ENCODE results near the gene GALNT7.
A peak's percentile ranks its signal among the peaks of the same experiment; 100 is the strongest.

The GALNT7 gene

GRCh38 chr4:173237762-173238161 lies 69.2 kb downstream of the GALNT7 start:
- no peak for DNase-seq (ENCODE audit: low spot score)

GRCh38 chr4:173240696-173241095 lies 72.1 kb downstream of the GALNT7 start:
- DNase-seq (ENCODE audit: low spot score), result no peak

GRCh38 chr4:173242466-173243250 lies 74.0 kb downstream of the GALNT7 start:
- no peak for DNase-seq (ENCODE audit: low spot score)

DNA sequence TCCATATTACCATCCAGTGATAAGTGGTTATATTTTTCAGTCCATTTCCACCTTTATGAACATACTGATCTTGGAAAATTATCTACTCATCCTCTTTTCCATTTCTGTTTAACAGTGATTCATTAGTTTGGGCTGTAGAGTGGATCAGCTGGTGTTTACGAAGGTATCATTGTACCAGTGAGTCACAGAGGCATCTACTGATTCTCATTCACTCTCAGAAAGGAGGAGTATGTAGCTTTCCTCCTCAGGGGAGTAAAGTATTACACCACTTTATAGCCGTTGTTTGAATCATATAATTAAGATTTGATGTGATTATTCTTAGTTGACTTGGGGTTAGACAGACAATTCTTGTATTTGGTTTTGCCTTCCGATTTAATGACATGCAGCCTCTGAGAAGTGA lies 74.7 kb downstream of the GALNT7 start:
- peak; percentile 44 for DNase-seq (ENCODE audit: low spot score)

DNA sequence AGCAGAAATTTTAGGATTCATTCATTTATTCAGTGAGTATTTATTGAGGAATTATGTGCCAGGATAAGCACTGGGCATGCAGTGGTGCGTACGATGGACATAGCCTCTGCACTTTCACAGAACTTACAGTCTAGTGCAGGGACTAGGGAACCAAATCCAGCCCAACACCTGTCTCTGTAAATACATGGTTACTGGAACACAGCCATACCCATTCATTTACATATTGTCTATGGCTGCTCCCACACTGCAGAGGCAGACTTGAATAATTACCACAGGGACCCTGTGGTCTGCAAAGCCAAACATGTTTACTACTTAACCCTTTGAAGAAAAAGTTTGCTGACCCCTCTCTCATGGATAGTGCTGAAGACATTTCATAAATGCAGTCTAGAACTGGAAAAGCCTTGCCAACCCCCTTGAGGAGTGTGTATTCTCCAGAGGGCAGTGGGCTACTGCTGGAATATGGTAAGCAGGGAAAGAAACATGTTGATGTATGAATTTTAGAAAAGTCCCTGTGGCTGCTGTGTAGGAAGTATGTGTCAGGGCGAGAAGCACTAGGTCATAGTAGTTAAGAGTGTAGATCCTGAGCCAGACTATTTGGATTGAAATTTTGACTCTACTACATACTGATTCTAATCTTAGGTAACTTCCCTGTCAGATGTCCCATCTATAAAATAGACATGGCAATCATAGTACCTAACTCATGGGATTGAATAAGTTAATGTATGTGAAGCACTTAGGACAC lies 75.5 kb downstream of the GALNT7 start:
- no peak for DNase-seq (ENCODE audit: low spot score)

GRCh38 chr4:173245952-173246351 lies 77.3 kb downstream of the GALNT7 start:
- DNase-seq (ENCODE audit: low spot score), result no peak

- DNase-seq (ENCODE audit: low spot score), result no peak
Measured at GRCh38 chr4:173246719-173247118, 78.1 kb downstream of the GALNT7 start.

- no peak for DNase-seq (ENCODE audit: low spot score)
Measured at GRCh38 chr4:173247321-173247720, 78.7 kb downstream of the GALNT7 start.

- DNase-seq (ENCODE audit: low spot score), result no peak
Measured at GRCh38 chr4:173248690-173249089, 80.1 kb downstream of the GALNT7 start.

DNA sequence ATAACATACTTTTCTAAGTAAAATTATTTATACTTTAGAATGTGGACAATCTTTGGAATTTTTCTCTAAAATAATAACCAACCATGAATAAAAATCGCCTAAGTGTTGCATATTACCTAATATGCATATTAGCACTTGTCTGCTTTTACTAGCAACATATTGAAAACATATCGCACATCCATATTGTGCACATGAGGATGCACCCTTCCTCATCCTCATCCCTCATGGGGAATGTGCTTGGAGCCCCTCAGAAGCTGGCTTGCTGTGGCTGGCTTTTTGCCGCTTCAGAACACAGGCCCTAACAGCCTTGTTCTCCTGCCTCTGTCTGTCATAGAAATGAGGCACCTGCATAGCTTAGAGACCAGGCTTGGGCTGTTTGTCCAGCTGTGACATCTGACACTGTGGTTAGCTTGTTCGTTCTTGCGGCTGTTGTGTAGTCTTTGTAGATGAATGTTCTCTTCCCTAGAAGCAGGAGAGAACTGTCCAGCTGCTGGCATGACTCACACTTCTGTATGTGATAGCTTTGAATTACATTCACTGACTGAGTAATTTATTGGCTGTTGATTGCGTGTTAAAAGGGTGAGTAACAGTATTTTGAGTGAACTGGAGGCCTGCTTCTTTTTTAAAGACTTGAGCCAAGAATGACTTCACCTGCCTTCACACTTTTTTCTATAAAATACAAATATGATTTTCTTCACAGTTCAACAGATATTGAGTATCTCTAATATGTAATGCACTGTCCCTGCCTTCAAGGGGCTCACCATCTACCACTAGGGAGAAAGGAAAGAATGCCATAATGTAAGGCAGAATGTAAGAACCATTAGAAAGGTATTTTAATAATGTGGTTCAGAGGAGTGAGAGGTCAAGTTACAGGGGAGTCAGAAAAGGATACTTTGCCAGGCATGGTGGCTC lies 83.7 kb downstream of the GALNT7 start:
- DNase-seq (ENCODE audit: low spot score), result peak; percentile 80

- no peak for DNase-seq (ENCODE audit: low spot score)
Measured at GRCh38 chr4:173253561-173253960, 85.0 kb downstream of the GALNT7 start.

DNA sequence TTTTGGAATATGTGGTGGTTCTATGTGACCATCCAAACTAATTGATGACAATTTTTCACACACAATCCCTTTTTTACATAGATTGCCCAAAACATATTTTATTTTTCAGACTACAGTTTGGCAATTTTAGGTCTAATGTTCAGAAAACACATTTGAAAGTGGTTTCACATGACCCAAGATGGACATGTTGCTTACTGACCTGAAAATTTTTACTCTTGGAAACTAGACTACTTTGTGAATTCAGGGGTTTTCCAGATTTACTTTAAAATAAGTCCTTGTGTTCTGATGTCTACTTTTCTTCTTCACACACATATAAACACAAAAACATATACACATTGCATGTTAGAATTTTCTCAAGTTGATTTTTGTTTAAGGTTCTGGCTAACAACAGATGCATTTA lies 86.0 kb downstream of the GALNT7 start:
- DNase-seq (ENCODE audit: low spot score), result no peak

DNA sequence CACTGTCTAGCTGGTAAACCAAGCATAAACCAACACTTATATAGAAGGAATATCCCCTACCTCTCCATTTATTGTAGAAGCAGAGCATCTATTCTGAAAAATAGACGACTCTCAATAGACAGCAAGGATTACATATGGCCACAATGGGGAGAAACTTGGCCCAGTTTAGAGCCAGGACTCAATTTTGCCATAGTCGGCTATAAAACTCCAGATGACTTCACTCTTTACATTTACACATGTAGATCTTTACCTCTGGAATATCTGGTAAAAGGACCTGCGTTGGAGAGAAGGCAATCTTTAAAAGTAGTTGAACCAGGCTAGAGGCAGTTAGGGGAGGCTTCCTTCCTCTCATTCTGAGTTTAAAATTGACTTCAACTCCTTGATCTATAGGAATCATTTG lies 88.2 kb downstream of the GALNT7 start:
- DNase-seq (ENCODE audit: low spot score), result no peak

GRCh38 chr4:173257732-173258717 lies 89.4 kb downstream of the GALNT7 start:
- peak; percentile 73 for DNase-seq (ENCODE audit: low spot score)

DNA sequence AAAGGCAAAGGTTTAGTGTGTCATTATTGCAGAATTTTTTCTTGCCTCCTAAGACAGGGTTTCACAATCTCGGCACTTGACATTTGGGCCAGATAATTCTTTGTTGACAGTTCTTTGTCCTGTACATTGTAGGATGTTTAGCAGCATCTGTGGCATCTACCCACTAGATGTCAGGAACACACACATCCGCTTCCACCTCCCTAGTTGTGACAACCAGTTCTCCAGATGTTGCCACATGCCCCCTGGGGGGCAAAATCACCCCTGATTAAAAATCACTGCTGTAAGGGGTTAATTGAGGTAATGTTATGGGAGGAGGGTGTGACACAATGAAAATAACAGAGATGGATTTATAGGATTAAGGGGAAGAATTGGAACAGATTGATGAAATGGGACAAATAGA lies 90.3 kb downstream of the GALNT7 start:
- no peak for DNase-seq (ENCODE audit: low spot score)

- DNase-seq (ENCODE audit: low spot score), result no peak
Measured at GRCh38 chr4:173259310-173259709, 90.7 kb downstream of the GALNT7 start.

DNA sequence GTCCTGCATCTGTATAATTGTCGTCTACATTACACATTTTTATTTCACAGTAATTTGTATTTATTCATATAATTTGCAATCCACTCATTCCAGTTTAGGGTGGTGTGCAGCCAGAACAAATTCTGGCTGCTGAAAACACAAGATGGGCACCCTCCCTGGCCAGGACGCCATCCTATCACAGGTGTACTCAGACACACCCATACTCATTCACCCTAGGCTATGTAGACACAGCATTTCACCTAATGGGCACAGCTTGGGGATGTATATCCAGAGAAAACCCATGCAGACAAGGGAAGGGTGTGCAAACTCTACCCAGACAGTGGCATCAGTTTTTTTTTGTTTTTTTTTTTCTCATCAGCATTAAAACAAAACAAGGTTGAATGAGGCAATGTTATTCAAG lies 92.4 kb downstream of the GALNT7 start:
- DNase-seq (ENCODE audit: low spot score), result no peak

- no peak for DNase-seq (ENCODE audit: low spot score)
Measured at GRCh38 chr4:173262375-173262774, 93.8 kb downstream of the GALNT7 start.

- no peak for DNase-seq (ENCODE audit: low spot score)
Measured at GRCh38 chr4:173264245-173264644, 95.6 kb downstream of the GALNT7 start.

DNA sequence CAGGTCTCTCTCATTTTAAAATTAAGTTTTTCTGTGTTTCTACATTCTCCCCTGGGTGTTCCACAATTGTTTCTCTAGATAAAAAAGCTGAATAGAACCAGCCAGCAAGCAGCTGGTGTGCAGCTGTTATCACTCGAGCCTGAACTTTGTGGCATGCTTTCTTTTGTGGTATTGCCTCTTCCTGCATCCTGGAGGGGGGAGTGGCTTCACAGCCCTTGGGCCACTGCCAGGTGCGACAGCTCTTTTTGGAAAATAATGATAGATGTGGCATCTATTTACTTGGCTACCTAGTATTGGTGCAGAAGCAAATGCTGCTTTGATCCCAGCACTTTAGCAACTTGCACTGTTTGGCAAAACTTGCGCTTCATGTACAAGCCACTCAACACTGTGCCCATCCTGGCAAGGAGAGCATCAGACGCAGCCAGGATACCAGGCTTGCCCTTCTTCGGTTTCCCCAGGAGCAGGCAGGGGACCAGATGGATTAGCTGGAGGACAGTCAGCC lies 96.1 kb downstream of the GALNT7 start:
- peak; percentile 52 for DNase-seq (ENCODE audit: low spot score)

- DNase-seq (ENCODE audit: low spot score), result no peak
Measured at GRCh38 chr4:173265751-173266150, 97.1 kb downstream of the GALNT7 start.
